IMR-90 (cell line): Measurements from ENCODE around the gene B3GALT6. TPM values are rescaled to one million over a fixed set of nuclear protein-coding genes. Genes with fewer than 3 reads are reported as not detected.

ENCODE experiments used
- ATAC-seq: fragments of 200-7000 bp; cut with Tn5 transposase; 2 replicates; pipeline ENCODE4 v1.9.1; 2020; ENCODE audit warnings: low read depth, mild to moderate bottlenecking, moderate library complexity
- BruUV-seq: library from RNA; stranded (reverse); fragments of 400-500 nt; replicated peaks from 2 replicates; lab custom pipeline; 2021; lab: Mats Ljungman, UMichigan
- CTCF ChIA-PET: fragments of 300-600 bp; formaldehyde crosslinking; extraction: SDS; loops from one replicate; lab custom pipeline; 2021; ENCODE audit warnings: antibody characterized with exemption; lab: Yijun Ruan, JAX
- POLR2A ChIA-PET: fragments of 300-600 bp; sonication (Branson Sonifier 250); formaldehyde crosslinking; loops from one replicate; lab custom pipeline; 2022; ENCODE audit warnings: antibody characterized with exemption; ENCODE audit not compliant: unreplicated experiment; lab: Charles Lee
- DNase-seq: peaks from one replicate; pipeline ENCODE4 v3.0.0; 2013
- H2AFZ ChIP-seq: replicated peaks from 2 replicates; pipeline ENCODE3; 2013; ENCODE audit warnings: low read length, mild to moderate bottlenecking; ENCODE audit not compliant: poor library complexity
- H2AK5ac ChIP-seq: 2 replicates; pipeline ENCODE4 v1.6.1; 2013; ENCODE audit warnings: low read depth, low read length, inconsistent platforms
- H2AK9ac ChIP-seq: replicated peaks from 2 replicates; pipeline ENCODE3; 2013; ENCODE audit warnings: mild to moderate bottlenecking, low read depth, low read length, moderate library complexity; ENCODE audit not compliant: poor library complexity
- H2BK120ac ChIP-seq: 2 replicates; pipeline ENCODE4 v1.6.1; 2013; ENCODE audit warnings: low read depth, low read length, inconsistent platforms
- H2BK15ac ChIP-seq: 3 replicates; pipeline ENCODE4 v1.6.1; 2013; ENCODE audit warnings: low read depth, low read length, inconsistent platforms
- H2BK20ac ChIP-seq: 2 replicates; pipeline ENCODE4 v1.6.1; 2013; ENCODE audit warnings: low read depth, mild to moderate bottlenecking, inconsistent platforms, low read length, moderate library complexity
- H2BK5ac ChIP-seq: 2 replicates; pipeline ENCODE4 v1.6.1; 2013; ENCODE audit warnings: mild to moderate bottlenecking, low read depth, low read length, inconsistent platforms; ENCODE audit not compliant: poor library complexity, severe bottlenecking
- H3K14ac ChIP-seq: replicated peaks from 2 replicates; pipeline ENCODE4 v1.6.1; 2013; ENCODE audit warnings: low read depth, low read length, inconsistent platforms
- H3K18ac ChIP-seq: 2 replicates; pipeline ENCODE4 v1.6.1; 2013; ENCODE audit warnings: low read depth, low read length, control low read depth
- H3K23ac ChIP-seq: 2 replicates; pipeline ENCODE4 v1.6.1; 2013; ENCODE audit warnings: low read depth, low read length, inconsistent platforms
- H3K27ac ChIP-seq: 2 replicates; pipeline ENCODE4 v1.5.1; 2013; ENCODE audit warnings: mild to moderate bottlenecking, control low read depth, low read length; ENCODE audit not compliant: insufficient read depth
- H3K27me3 ChIP-seq: 2 replicates; pipeline ENCODE4 v1.6.1; 2013; ENCODE audit warnings: low read length; ENCODE audit not compliant: control insufficient read depth, insufficient read depth
- H3K36me3 ChIP-seq: 2 replicates; pipeline ENCODE4 v1.6.1; 2013; ENCODE audit warnings: low read length, mixed read lengths; ENCODE audit not compliant: control insufficient read depth, insufficient read depth
- H3K4ac ChIP-seq: 2 replicates; pipeline ENCODE4 v1.6.1; 2013; ENCODE audit warnings: low read depth, low read length, inconsistent platforms
- H3K4me1 ChIP-seq: 2 replicates; pipeline ENCODE4 v1.6.1; 2013; ENCODE audit warnings: low read length, mixed read lengths; ENCODE audit not compliant: control insufficient read depth, insufficient read depth
- H3K4me2 ChIP-seq: 2 replicates; pipeline ENCODE4 v1.6.1; 2013; ENCODE audit warnings: low read depth, mild to moderate bottlenecking, control low read depth, low read length, moderate library complexity
- H3K4me3 ChIP-seq: 2 replicates; pipeline ENCODE4 v1.5.1; 2013; ENCODE audit warnings: low read depth, mild to moderate bottlenecking, control low read depth, low read length, moderate library complexity; ENCODE audit not compliant: insufficient read depth
- H3K56ac ChIP-seq: 2 replicates; pipeline ENCODE4 v1.6.1; 2013; ENCODE audit warnings: low read length, inconsistent platforms; ENCODE audit not compliant: insufficient read depth; ENCODE audit errors: extremely low read depth
- H3K79me1 ChIP-seq, 2 experiments: 2 replicates each; pipeline ENCODE4 v1.6.1; 2013; ENCODE audit warnings: low read length in 2 of 2, inconsistent platforms in 1 of 2, low read depth in 1 of 2
- H3K9ac ChIP-seq: 2 replicates; pipeline ENCODE4 v1.6.1; 2013; ENCODE audit warnings: low read depth, low read length, control low read depth
- H3K9me1 ChIP-seq: 2 replicates; pipeline ENCODE4 v1.6.1; 2013; ENCODE audit warnings: low read length, inconsistent platforms; ENCODE audit not compliant: insufficient read depth
- H3K9me3 ChIP-seq: 2 replicates; pipeline ENCODE4 v1.6.1; 2013; ENCODE audit warnings: low read length; ENCODE audit not compliant: control insufficient read depth, insufficient read depth
- H4K20me1 ChIP-seq: 2 replicates; pipeline ENCODE4 v1.6.1; 2013; ENCODE audit warnings: low read length, inconsistent platforms; ENCODE audit not compliant: insufficient read depth
- H4K5ac ChIP-seq: 2 replicates; pipeline ENCODE4 v1.6.1; 2013; ENCODE audit warnings: mild to moderate bottlenecking, low read depth, low read length, control low read depth
- H4K8ac ChIP-seq, 2 experiments: 2 replicates each; pipeline ENCODE4 v1.6.1; 2013; ENCODE audit warnings: low read depth in 2 of 2, low read length in 2 of 2, control low read depth in 1 of 2, inconsistent platforms in 1 of 2
- H4K91ac ChIP-seq: 2 replicates; pipeline ENCODE4 v1.6.1; 2013; ENCODE audit warnings: low read depth, low read length, inconsistent platforms; ENCODE audit not compliant: insufficient read depth
- BHLHE40 ChIP-seq: fragments of 150-350 bp; IDR thresholded peaks from 2 replicates; pipeline ENCODE4 v1.6.1; 2016; ENCODE audit warnings: mild to moderate bottlenecking, low read depth, low read length
- CEBPB ChIP-seq: IDR thresholded peaks from 2 replicates; pipeline ENCODE4 v1.6.1; 2012; ENCODE audit warnings: low read depth, low read length, improper control_type of control experiment
- CHD1 ChIP-seq: IDR thresholded peaks from 2 replicates; pipeline ENCODE4 v1.6.1; 2012; ENCODE audit warnings: low read depth, low read length, improper control_type of control experiment
- CTCF ChIP-seq: conservative IDR thresholded peaks from 2 replicates; pipeline ENCODE4 v1.5.1; 2012; ENCODE audit warnings: mild to moderate bottlenecking, low read depth, low read length, improper control_type of control experiment
- MAFK ChIP-seq: IDR thresholded peaks from 2 replicates; pipeline ENCODE4 v1.6.1; 2012; ENCODE audit warnings: low read depth, low read length, improper control_type of control experiment
- MAZ ChIP-seq: IDR thresholded peaks from 2 replicates; pipeline ENCODE4 v1.6.1; 2012; ENCODE audit warnings: low read depth, mild to moderate bottlenecking, low read length, improper control_type of control experiment, moderate library complexity, borderline replicate concordance
- MXI1 ChIP-seq: IDR thresholded peaks from 2 replicates; pipeline ENCODE4 v1.6.1; 2012; ENCODE audit warnings: low read depth, mild to moderate bottlenecking, low read length, moderate library complexity, borderline replicate concordance
- NFE2L2 ChIP-seq: fragments of 150-350 bp; IDR thresholded peaks from 2 replicates; pipeline ENCODE4 v1.6.1; 2016; ENCODE audit warnings: low read depth, mild to moderate bottlenecking, low read length
- POLR2A ChIP-seq: IDR thresholded peaks from 2 replicates; pipeline ENCODE4 v1.6.1; 2012; ENCODE audit warnings: mild to moderate bottlenecking, low read depth, low read length
- RAD21 ChIP-seq: IDR thresholded peaks from 2 replicates; pipeline ENCODE4 v1.6.1; 2012; ENCODE audit warnings: low read length, improper control_type of control experiment
- RCOR1 ChIP-seq: IDR thresholded peaks from 2 replicates; pipeline ENCODE4 v1.6.1; 2012; ENCODE audit warnings: mild to moderate bottlenecking, low read length, improper control_type of control experiment; ENCODE audit not compliant: insufficient replicate concordance
- RFX5 ChIP-seq: IDR thresholded peaks from 2 replicates; pipeline ENCODE4 v1.8.0; 2012; ENCODE audit warnings: low read depth, mild to moderate bottlenecking, low read length, moderate library complexity
- SMC3 ChIP-seq: fragments of 150-350 bp; IDR thresholded peaks from 2 replicates; pipeline ENCODE4 v1.6.1; 2016; ENCODE audit warnings: low read depth, mild to moderate bottlenecking, antibody characterized with exemption, low read length, moderate library complexity
- USF2 ChIP-seq: fragments of 150-350 bp; IDR thresholded peaks from 2 replicates; pipeline ENCODE4 v1.6.1; 2017; ENCODE audit warnings: mild to moderate bottlenecking, antibody characterized with exemption, low read length, low read depth
- WGBS, 2 experiments: methylation state at CpG; one replicate each; pipeline versions ENCODE4 v1.1.5 to v1.1.7; 2013; ENCODE audit warnings: missing lambda C conversion rate in 2 of 2; ENCODE audit not compliant: insufficient read length in 1 of 2; ENCODE audit errors: extremely low coverage in 2 of 2; 5-methylcytosine and 5-hydroxymethylcytosine counted together
- dilution Hi-C: fragments of 300-500 bp; cut with HindIII; formaldehyde crosslinking; loops from one replicate; pipeline ENCODE4 v1.14.3; 2018; ENCODE audit warnings: low sequenced_read_pairs; ENCODE audit not compliant: unreplicated experiment
- in situ Hi-C: fragments of 300-500 bp; cut with MboI; formaldehyde crosslinking; loops from 3 replicates; pipeline ENCODE4 v1.14.3; 2019; ENCODE audit warnings: low sequenced_read_pairs, inconsistent platforms, mixed read lengths
- intact Hi-C: fragments of 100-400 bp; cut with micrococcal nuclease; formaldehyde crosslinking; loops from 2 replicates; pipeline ENCODE4 v1.10.0; 2022
- polyA plus RNA-seq, 3 experiments: library from polyadenylated mRNA; depleted of rRNA; stranded (reverse); fragments of >200 nt; gene quantifications; 2 replicates each; pipeline ENCODE4 v1.2.3, GENCODE V29; 2012; ENCODE audit warnings: low replicate concordance in 1 of 3
- total RNA-seq: library from RNA; depleted of rRNA; stranded (reverse); fragments of >200 nt; gene quantifications from 2 replicates; pipeline ENCODE4 v1.2.3, GENCODE V29; 2012
- TF ChIP-seq, protein P1 (sequence below): fragments of 150-350 bp; IDR thresholded peaks from 2 replicates; pipeline ENCODE4 v1.6.1; 2016; ENCODE audit warnings: low read depth, mild to moderate bottlenecking, low read length, moderate library complexity, borderline replicate concordance

The B3GALT6 gene
- total and polyA plus RNA-seq, 2 of the 4 experiments (the other 2 are of a cell fraction), result 12.2 to 23.0 TPM

- Histone ChIP-seq H3K9me3 (no peaks in the 10 kb centered on the region), H3K23ac (peak overlapping the region; percentile 94), H3K18ac (peak overlapping the region; percentile 75), H3K9ac (peak overlapping the region; percentile 64), H3K14ac (peak overlapping the region; percentile 97), H3K56ac (peak overlapping the region; percentile 96), H3K4me2 (peak overlapping the region; percentile 49), H4K5ac (peak overlapping the region; percentile 82), H3K27ac (peak overlapping the region; percentile 96), H3K9me1 (peaks cover 26% of the 10 kb centered on the region), H3K4ac (peak overlapping the region; percentile 98), H2AK5ac (peak overlapping the region; percentile 99), H2BK15ac (peak overlapping the region; percentile 68; the same call in 2 of the 3 replicates), H2BK120ac (peak overlapping the region; percentile 97), H2AK9ac (peak overlapping the region; percentile 95), H2BK5ac (peak overlapping the region; percentile 100), H3K36me3 (peaks cover 54% of the 10 kb centered on the region), H4K91ac (peak overlapping the region; percentile 99), H4K8ac (peak overlapping the region; percentile 66 to 92), H2BK20ac (peak overlapping the region; percentile 93), H3K27me3 (no peaks in the 10 kb centered on the region), H3K79me1 (peaks cover 24 to 57% of the 10 kb centered on the region in 2 experiments), H3K4me1 (peaks cover 33% of the 10 kb centered on the region), H2AFZ (peak overlapping the region; percentile 4), H4K20me1 (peaks cover 5% of the 10 kb centered on the region; the same call in 1 of the 2 replicates), H3K4me3 (no peak overlapping the region)
- in situ Hi-C loops, result no loop called here
- intact Hi-C loops, result loop anchor here (1.0 kb wide), 1 partner anchor 8 kb away; the partner anchor contains the start of gene UBE2J2
- WGBS, 2 experiments, result 0% methylated on average over 1 of the region's 10 CpGs; no CpG with 5 or more reads in 1 of the 2 experiments
- DNase-seq, result peak; percentile 100
- no TSS peak for BruUV-seq
- peak; percentile 85 for ATAC-seq
- CTCF ChIA-PET, result interaction anchor here (0.9 to 1.4 kb wide), 3 partner anchors 15 to 143 kb away, joined by 3 to 6 read pairs (median 4); no protein-coding TSS in a partner anchor
- dilution Hi-C loops, result no loop called here
- POLR2A ChIA-PET, result interaction anchor here (0.9 kb wide), 1 partner anchor 8 kb away, joined by 5 read pairs; the partner anchor contains the start of gene UBE2J2
- TF ChIP-seq CTCF, result peak; percentile 72
- TF ChIP-seq MXI1, result peak; percentile 62; the same call in 1 of the 2 replicates
- TF ChIP-seq RFX5, result no peak
- peak; percentile 70 for TF ChIP-seq RAD21
- peak; percentile 59; the same call in 1 of the 2 replicates for TF ChIP-seq NFE2L2
- no peak for TF ChIP-seq CHD1
- peak; percentile 96 for TF ChIP-seq BHLHE40
- TF ChIP-seq, protein P1, sequence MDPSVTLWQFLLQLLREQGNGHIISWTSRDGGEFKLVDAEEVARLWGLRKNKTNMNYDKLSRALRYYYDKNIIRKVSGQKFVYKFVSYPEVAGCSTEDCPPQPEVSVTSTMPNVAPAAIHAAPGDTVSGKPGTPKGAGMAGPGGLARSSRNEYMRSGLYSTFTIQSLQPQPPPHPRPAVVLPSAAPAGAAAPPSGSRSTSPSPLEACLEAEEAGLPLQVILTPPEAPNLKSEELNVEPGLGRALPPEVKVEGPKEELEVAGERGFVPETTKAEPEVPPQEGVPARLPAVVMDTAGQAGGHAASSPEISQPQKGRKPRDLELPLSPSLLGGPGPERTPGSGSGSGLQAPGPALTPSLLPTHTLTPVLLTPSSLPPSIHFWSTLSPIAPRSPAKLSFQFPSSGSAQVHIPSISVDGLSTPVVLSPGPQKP, result no peak
- TF ChIP-seq MAFK, result peak; percentile 44
- TF ChIP-seq MAZ, result peak; percentile 19; the same call in 1 of the 2 replicates
- TF ChIP-seq POLR2A, result no peak; the same call in 1 of the 2 replicates
- peak; percentile 59 for TF ChIP-seq USF2
- TF ChIP-seq RCOR1, result peak; percentile 98
- peak; percentile 17; the same call in 1 of the 2 replicates for TF ChIP-seq CEBPB
- peak; percentile 37 for TF ChIP-seq SMC3
Observed at GRCh38 chr1:1264868-1265272, 32.8 kb downstream of the B3GALT6 start.
